ENCODE measurements around the gene GMPPA.

The GMPPA gene

DNA sequence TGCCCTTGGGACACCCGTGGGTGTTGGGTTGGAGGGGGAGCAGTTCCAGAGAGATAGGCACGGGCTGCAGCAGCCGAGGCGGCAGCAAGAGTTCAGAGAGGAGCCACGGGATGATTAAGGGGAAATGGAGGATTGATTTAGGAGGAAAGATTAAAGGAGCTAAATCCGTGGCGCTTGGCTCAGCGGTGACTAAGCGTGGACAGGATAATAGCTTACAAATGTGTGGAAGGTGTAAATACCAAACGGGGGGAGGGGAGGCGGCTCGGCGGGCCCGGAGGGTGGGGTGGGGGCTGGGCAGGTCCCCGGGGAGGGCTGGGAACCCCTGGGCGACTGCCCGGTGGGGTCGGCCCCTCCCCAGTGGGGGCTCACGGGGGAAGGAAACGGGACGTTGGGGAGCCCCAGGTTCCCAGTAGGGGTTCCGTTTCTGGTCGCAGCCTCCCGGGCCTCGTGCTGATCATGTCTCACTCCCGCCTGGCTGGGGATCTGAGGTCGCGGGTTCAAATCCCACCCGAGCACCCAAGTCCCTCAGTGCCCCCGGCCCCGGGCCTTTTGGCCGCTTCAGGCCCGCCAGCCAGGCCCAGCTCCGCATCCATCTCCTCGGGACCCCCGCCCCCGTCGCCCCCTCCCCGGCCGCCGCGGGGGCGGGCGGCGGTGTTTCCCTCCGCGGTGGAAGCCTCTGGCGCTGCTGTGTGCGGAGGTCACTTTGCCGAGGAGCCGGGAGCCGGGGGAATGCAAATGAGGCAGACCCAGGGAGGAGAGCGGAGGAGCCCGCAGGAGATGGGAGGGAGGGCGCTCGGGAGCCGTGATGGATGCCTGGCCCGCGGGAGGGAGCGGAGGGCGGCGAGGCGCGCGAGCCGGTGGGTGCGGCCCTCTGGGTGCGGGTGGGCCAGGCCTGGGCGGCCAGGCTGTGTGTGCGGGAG is 23.7 kb downstream of the GMPPA start:
- TF ChIP-seq GATA2 (IDR thresholded peaks at IDR 0.05; ENCODE audit: low read depth, low read length) (no peak), GATA3 (IDR thresholded peaks at IDR 0.05; ENCODE audit: low read depth, low read length) (no peak)

DNA sequence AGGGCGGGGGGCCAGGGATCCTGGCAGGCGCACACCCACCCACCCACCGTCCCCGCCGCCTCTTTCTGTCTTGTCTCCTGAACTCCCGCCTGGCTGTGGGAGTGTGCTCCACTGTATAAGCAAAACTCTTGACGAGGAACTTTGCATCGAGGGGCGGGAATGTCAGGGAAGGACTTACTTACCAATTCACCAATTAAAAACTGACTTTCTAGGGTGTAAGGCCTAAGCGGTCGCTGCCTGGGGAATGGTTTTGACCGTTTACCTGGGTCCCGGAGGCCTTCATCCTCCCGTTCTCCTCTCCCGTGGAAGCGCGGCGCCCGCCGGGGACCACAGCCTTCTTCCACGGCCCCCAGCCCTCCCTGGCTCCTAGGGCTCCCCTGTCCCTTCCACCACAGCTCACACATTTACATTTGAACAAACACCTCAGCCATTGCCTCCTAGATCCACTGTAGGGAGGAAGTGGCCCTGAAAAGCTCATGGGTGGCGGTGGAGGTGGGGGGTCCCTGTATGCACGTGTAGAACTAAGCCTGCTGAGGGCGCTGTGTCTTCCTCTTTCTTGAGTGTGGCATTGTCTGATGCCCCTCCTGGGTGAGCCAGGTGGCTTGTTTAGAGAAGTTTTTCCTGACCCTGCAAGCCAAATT is 24.5 kb downstream of the GMPPA start:
- TF ChIP-seq GATA2 (IDR thresholded peaks at IDR 0.05; ENCODE audit: low read depth, low read length) (no peak), GATA3 (IDR thresholded peaks at IDR 0.05; ENCODE audit: low read depth, low read length) (no peak)

DNA sequence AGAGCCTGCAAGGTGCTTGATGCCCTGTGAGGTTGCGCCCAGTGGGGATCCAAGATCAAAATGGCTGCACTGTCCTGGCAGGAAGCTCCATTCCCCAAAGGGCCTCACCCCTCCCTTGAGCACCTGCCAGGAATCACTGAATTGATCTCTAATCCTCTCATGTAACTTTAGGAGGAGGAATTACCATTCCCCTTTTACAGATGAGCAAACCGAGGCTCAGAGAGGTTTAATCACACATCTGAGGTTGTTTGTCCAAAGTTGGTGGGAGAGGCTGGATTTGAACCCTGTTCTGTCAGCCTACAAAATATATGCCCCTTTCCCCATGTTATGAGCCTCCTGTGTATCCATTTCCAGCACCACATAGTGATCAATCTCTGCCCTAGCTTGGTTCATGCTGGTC is 26.1 kb downstream of the GMPPA start:
- TF ChIP-seq GATA2 (IDR thresholded peaks at IDR 0.05; ENCODE audit: low read depth, low read length) (no peak), GATA3 (IDR thresholded peaks at IDR 0.05; ENCODE audit: low read depth, low read length) (no peak)

GRCh38 chr2:219525533-219526232 is 27.0 kb downstream of the GMPPA start:
- no peak for TF ChIP-seq GATA3 (IDR thresholded peaks at IDR 0.05; ENCODE audit: low read depth, low read length)
- TF ChIP-seq GATA2 (IDR thresholded peaks at IDR 0.05; ENCODE audit: low read depth, low read length) = peak; percentile 98

- no peak for TF ChIP-seq GATA3 (IDR thresholded peaks at IDR 0.05; ENCODE audit: low read depth, low read length)
- peak; percentile 87 for TF ChIP-seq GATA2 (IDR thresholded peaks at IDR 0.05; ENCODE audit: low read depth, low read length)
Measured at GRCh38 chr2:219526320-219527075, 27.8 kb downstream of the GMPPA start.

DNA sequence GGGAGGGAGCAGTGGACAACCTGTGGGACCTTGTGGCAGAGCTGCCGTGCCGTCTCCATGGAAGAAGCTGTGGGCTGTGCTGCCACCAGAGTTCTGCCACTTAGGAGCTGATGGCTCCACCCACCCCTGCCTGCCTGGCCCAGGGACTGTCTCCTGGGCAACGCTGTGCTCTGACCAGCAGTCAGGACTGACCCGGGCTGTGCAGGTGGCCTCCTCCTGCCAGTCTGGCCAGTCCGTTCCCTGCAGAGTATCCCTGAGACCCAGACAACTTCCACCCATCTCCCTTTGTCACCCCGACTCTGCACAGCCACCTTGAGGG is 28.3 kb downstream of the GMPPA start:
- TF ChIP-seq GATA3 (IDR thresholded peaks at IDR 0.05; ENCODE audit: low read depth, low read length) (no peak), GATA2 (IDR thresholded peaks at IDR 0.05; ENCODE audit: low read depth, low read length) (no peak)

- no peak for TF ChIP-seq GATA3 (IDR thresholded peaks at IDR 0.05; ENCODE audit: low read depth, low read length)
- TF ChIP-seq GATA2 (IDR thresholded peaks at IDR 0.05; ENCODE audit: low read depth, low read length) = no peak
Measured at GRCh38 chr2:219527472-219527871, 28.8 kb downstream of the GMPPA start.

DNA sequence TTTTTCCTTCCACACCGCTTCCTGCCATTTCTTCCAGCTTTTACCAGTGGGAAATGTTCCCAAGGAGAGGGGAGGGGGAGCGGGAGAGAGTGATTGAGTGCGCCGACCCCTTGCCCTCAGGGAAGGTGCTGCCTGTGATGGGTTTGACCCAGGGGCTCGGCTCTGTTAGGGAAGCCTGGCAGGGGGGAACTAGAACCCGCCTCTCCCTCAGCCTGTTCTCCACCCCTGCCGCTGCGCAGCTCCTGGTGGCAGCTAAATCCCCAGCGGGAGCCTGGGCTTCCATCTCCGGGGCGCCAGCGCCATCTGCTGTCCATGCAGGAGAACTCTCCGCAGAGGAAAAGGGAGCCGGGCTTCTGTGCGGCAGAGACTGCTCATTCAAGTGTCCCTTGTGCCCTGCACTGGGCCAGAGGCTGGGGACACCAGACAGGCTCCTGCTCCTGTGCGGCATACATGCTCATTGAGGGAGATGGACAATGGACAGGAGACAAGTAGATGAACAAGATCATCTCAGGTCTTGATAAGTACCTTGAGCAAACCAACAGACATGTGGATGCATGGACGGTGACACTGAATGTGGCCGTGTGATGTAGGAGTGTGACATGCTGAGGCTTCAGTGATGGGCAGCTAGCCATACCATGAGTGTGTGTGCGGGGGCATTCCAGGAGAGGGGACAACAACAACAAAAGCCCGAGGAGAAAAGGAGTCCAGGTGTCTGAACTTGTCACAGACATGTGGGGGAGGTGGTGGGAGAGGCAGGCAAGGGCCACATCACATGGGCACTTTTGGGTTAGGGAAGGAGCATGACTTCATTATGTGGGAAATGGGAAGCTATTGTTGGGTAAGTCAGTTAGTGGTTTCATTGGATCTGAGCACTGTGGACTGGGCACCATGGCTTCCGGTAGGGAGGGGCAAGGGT is 31.6 kb downstream of the GMPPA start:
- no peak for TF ChIP-seq GATA3 (IDR thresholded peaks at IDR 0.05; ENCODE audit: low read depth, low read length)
- TF ChIP-seq GATA2 (IDR thresholded peaks at IDR 0.05; ENCODE audit: low read depth, low read length) = no peak

- no peak for TF ChIP-seq GATA2 (IDR thresholded peaks at IDR 0.05; ENCODE audit: low read depth, low read length)
- no peak for TF ChIP-seq GATA3 (IDR thresholded peaks at IDR 0.05; ENCODE audit: low read depth, low read length)
Measured at GRCh38 chr2:219531639-219532377, 33.1 kb downstream of the GMPPA start.

- no peak for TF ChIP-seq GATA3 (IDR thresholded peaks at IDR 0.05; ENCODE audit: low read depth, low read length)
- no peak for TF ChIP-seq GATA2 (IDR thresholded peaks at IDR 0.05; ENCODE audit: low read depth, low read length)
Measured at GRCh38 chr2:219532378-219532649, 33.6 kb downstream of the GMPPA start.

DNA sequence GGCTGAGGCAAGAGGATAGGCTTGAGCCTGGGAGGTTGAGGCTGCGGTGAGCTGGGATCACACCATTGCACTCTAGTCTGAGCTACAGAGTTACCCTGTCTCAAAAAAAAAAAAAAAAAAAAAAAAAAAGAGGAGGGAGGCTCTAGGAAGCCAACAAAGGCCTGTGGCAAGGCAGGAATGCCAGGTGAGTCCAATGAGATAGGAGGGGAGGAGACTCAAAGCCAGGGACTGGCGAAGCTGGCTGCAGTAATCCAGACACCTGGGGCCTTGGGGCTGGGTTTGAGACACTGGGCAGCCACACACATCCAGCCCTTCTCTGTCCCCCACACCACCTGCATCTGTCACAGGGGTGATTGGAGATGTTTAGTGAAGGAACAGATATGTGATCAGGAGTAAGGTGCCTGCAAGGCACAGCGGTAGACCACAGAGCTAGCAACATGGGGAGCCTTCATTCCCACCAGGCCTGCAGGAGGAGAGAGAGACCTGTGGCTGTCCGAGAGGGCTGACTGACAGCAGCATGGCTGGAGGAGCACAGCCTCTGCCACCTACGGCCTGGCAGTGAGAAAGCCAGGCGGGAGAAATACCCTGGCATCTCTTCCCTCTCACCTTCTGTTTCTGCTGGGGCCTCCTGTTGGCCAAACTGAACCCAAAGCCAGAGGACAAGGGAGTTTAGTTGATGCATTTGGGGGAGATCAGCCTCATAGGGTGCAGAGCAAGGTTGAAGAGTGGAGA is 35.4 kb downstream of the GMPPA start:
- TF ChIP-seq GATA2 (IDR thresholded peaks at IDR 0.05; ENCODE audit: low read depth, low read length) = no peak
- no peak for TF ChIP-seq GATA3 (IDR thresholded peaks at IDR 0.05; ENCODE audit: low read depth, low read length)

DNA sequence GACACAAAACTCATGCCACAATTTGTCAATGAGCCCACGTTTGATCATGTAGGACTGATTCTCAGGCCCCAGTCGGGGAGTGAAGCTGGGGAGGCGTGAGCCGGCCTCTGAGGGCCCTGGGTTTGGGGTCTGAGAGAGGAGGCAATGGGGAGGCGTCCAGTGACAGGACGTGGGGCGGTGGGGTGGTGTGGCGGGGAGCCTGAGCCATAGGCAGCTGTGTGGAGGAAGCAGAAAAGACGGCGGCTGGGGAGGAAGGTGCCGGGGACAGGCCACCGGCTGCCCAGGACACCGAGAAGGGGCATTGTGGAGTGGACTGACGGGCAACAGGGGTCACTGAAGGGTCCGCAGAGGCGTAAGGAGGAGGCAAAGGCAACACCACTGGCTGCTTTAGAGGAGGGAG is 37.7 kb downstream of the GMPPA start:
- TF ChIP-seq GATA3 (IDR thresholded peaks at IDR 0.05; ENCODE audit: low read depth, low read length) = no peak
- TF ChIP-seq GATA2 (IDR thresholded peaks at IDR 0.05; ENCODE audit: low read depth, low read length) = no peak

All from SH-SY5Y (cell line).